ENCODE data around the gene TMED9.

TMED9 gene

DNA sequence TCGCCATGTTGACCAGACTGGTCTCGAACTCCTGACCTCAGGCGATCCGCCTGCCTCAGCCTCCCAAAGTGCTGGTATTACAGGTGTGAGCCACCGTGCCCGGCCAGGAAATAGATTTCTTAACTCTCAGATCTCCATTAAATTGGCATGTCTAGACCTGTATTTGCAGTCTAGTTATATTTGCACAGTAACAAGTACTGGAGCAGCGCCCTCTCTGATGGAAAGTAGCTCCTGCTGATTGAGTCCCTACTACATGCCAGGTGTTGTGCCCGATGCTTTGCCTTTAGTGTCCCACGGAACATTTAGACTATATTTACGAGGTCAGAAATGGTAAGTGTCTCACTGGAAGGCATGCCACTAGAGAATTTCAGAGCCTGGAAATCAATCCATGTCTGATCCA lies 15.8 kb upstream of the TMED9 start:
- no peak overlapping the region for H3K4me3 ChIP-seq (ENCODE audit: low read depth, low read length)
- TF ChIP-seq, protein P1, sequence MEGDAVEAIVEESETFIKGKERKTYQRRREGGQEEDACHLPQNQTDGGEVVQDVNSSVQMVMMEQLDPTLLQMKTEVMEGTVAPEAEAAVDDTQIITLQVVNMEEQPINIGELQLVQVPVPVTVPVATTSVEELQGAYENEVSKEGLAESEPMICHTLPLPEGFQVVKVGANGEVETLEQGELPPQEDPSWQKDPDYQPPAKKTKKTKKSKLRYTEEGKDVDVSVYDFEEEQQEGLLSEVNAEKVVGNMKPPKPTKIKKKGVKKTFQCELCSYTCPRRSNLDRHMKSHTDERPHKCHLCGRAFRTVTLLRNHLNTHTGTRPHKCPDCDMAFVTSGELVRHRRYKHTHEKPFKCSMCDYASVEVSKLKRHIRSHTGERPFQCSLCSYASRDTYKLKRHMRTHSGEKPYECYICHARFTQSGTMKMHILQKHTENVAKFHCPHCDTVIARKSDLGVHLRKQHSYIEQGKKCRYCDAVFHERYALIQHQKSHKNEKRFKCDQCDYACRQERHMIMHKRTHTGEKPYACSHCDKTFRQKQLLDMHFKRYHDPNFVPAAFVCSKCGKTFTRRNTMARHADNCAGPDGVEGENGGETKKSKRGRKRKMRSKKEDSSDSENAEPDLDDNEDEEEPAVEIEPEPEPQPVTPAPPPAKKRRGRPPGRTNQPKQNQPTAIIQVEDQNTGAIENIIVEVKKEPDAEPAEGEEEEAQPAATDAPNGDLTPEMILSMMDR (conservative IDR thresholded peaks at IDR 0.05; ENCODE audit: low read depth, low read length), result no peak
- DNase-seq (ENCODE audit: low read depth), result no peak

DNA sequence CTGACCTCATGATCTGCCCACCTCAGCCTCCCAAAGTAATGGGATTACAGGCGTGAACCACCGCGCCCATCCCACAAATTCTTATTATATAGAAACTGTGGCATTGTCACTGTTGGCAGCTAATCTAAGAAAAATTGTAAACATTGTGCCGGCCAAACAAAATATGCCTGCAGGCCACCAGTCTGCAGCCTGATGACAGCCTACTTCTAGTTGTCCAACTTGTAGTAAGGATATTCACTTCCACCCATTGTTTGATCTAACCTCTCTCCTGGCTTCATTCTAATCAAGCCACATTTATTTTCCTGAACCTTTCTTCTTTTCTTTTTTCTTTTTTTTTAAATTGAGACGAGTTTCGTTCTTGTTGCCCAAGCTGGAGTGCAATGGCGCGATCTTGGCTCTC lies 13.7 kb upstream of the TMED9 start:
- DNase-seq (ENCODE audit: low read depth), result no peak
- TF ChIP-seq, protein P1 (conservative IDR thresholded peaks at IDR 0.05; ENCODE audit: low read depth, low read length), result no peak

DNA sequence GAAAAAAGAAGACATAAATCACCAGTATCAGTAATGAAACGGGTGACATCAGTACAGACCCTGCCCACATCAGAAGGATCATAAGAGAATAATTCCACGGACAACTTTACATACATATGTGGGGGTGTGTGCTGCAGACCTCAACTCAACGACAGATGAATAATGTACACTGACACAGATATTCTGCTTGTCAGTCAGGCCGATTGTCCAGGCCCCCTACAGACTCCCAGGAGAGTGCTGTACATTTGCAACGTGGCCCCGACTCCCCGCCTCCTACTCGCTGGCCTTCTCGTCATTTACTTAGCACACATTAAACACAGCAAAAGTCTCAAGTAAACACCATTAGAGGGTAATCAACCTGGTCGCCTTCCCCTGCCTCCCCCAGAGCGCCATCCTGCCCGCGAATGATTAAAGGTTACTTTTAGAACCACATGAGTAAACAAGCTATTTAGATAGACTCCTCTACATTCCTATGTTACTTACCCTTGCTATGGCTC lies 3.5 kb upstream of the TMED9 start:
- TF ChIP-seq, protein P1 (conservative IDR thresholded peaks at IDR 0.05; ENCODE audit: low read depth, low read length), result no peak
- no peak overlapping the region for H3K4me3 ChIP-seq (ENCODE audit: low read depth, low read length)
- DNase-seq (ENCODE audit: low read depth), result no peak

More for the DNA sequence above, 13.7 kb upstream of the TMED9 start:
- no peak overlapping the region for H3K4me3 ChIP-seq (ENCODE audit: low read depth, low read length)

DNA sequence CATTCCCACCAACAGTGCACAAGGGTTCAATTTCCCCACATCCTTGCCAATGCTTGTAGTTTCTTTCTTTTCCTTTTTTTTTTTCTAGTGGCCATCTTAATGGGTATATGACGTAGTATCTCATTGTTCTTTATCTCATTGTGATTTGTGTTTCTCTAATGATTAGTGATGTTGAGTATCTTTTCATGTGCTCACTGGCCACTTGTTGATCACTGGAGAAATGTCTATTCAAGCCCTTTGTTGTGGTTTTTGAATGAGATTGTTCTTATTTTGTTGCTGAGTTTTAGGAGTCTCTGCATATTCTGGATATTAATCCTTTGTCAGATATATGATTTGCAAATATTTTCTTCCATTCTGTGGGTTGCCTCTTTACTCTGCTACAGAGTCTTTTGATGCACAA lies 1.6 kb upstream of the TMED9 start:
- no peak overlapping the region for H3K4me3 ChIP-seq (ENCODE audit: low read depth, low read length)
- TF ChIP-seq, protein P1 (conservative IDR thresholded peaks at IDR 0.05; ENCODE audit: low read depth, low read length), result no peak
- no peak for DNase-seq (ENCODE audit: low read depth)

DNA sequence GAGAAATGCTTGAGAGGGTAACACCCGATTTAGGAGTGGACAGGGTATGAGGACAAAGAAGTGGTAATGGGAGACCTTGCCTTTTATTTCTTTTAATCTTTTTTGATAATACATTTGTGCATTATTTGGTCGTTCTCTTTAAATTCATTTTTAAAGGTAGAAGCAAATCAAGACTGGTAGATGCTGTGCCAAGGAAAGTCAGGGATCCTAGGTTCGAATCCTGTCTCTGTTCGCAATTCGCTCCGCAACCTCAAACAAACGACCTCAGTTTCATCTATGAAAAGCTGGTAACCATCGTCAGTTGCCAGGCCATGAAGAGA lies 353 bp upstream of the TMED9 start:
- DNase-seq (ENCODE audit: low read depth), result no peak
- TF ChIP-seq, protein P1 (conservative IDR thresholded peaks at IDR 0.05; ENCODE audit: low read depth, low read length), result no peak
- H3K4me3 ChIP-seq (ENCODE audit: low read depth, low read length), result peak overlapping the region; percentile 42

DNA sequence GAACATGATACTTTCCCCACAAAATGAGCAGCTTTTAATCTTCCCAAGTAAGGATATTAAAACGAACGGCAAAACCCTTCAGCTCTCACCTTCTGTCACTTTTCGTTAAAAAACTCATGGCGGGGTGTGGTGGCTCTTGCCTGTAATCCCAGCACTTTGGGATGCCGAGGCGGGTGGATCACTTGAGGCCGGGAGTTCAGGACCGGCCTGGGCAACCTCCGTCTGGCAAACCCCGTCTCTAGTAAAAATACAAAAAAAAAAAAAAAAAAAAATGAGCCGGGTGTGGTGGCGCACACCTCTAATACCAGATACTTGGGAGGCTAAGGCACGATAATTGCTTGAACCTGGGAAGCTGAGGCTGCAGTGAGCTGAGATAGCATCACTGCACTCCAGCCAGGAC lies 902 bp downstream of the TMED9 start:
- no peak for DNase-seq (ENCODE audit: low read depth)
- TF ChIP-seq, protein P1 (conservative IDR thresholded peaks at IDR 0.05; ENCODE audit: low read depth, low read length), result no peak
- H3K4me3 ChIP-seq (ENCODE audit: low read depth, low read length), result peak overlapping the region; percentile 98

DNA sequence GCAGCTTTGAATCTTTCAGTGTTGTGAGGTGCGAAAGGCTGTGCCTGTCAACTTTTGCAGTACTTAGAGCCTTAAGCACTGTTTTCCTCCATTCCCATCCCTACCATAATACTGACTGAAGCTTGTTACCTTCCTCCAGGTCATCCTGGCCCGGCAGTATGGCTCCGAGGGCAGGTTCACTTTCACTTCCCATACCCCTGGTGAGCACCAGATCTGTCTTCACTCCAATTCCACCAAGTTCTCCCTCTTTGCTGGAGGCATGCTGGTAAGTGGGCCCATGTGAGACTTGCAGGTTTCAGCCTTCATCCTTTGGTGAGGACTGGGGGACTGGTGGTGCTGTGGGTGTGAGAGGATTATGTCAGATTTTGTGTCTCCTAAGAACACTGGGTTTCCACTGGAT lies 1.5 kb downstream of the TMED9 start:
- peak overlapping the region; percentile 8 for H3K4me3 ChIP-seq (ENCODE audit: low read depth, low read length)
- TF ChIP-seq, protein P1 (conservative IDR thresholded peaks at IDR 0.05; ENCODE audit: low read depth, low read length), result no peak
- no peak for DNase-seq (ENCODE audit: low read depth)

Measured in choroid plexus epithelial cell (primary cell).